Anterior cingulate cortex (tissue), 58 donors: ENCODE data around the gene MKS1.

Experiments
- DNase-seq, 58 donors: peaks; one replicate each; lab custom pipeline; 2025; lab: John Stamatoyannopoulos, UW

MKS1 gene

DNA sequence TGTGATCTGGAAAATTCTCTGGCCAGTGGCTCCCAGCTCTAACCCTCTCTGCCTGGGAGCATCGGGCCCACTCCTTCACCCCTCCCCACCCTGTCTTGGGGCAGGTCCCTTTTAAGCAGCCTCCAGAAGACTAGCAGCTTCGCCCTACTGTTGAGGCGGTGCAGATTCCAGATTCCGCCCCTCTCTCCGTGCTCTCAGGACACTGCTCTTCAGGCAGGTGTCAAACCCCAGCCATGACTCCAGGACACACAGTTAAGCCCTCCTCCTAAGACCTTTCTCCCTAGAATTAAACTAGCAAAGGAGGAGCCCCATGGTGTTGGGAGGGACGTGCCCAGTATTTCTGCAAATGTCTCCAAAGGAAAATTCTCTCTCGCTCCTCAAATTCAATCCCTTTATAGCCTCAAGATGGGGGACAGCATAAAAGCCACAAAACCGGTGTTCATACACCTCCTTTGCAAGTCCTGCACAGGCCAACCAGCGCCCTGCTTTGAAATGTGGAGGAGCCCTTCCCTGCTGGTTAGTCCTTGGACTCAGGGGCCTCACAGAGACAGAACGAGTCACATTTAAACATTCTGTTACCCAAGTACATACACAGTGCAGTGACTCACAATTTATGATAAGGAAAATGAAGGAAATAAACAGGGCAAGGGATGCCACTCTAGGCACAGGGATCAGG is 26.5 kb upstream of the MKS1 start:
- DNase-seq: no peak

DNA sequence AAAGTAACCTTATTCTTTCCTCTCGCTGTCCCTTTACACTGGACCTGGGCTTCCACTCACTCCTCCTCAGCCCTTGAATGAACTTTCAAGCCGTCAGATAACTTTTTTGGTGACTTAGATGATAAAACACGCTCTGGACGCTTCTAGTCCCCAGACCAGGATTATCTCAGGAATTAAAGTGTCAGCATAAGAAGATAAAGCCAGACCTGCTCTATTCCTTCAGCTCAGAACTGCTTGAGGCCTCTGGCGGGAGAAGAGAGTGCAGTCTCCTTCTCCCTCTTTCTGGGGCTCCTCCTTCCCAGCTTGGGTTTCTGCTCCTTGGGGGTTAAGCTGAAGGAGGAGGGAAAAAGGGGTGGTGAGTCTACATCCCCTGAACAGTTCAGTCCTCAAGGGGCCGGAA is 25.9 kb upstream of the MKS1 start:
- no peak for DNase-seq

DNA sequence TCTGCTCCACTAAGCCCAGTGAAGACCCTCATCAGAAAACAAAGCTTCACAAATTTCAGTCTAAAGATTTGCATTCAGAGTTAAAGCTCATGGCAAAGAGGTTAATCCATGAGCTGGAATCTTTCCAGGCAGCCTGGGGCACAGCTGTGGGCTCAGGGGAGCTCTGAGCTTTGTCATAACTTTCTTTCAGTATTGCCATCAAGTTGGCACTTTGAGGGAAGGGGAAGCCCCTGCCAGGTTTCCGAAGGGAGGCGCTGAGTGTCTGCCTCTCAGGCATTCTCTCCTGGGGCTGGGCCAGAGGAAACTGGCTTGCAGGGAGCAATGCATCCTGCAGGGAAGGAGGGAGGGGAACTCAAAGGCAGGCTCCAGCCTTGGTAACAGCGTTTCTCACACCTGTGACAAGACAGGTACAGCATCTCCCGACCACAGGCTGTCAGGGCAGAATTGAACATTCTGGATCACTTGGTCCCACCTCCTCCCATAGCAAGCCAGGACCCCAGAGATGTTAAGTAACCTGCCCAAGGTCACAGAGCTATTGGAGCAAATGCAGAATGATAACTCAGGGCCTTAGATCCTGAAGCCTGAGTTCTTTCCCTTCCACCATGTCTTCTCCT is 23.2 kb upstream of the MKS1 start:
- no peak for DNase-seq

DNA sequence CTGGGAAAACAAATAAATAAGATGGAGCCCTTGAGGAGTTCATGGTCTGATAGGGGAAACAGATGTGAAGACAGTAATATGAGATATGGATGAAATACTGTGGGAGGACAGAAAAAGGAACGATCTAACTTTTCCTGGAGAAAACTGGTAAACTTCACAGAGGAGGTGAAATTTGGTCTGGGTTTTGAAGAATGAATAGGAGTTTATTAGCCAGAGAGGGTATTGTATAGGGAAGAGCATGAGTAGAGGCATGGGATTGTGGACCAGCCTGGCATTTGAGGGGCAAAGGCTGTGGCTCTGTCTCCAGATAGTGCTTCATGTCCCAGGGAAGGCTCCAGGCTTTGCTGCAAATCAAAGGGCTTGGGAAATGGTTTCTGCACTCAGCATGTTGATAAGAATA is 20.9 kb upstream of the MKS1 start:
- DNase-seq: no peak

DNA sequence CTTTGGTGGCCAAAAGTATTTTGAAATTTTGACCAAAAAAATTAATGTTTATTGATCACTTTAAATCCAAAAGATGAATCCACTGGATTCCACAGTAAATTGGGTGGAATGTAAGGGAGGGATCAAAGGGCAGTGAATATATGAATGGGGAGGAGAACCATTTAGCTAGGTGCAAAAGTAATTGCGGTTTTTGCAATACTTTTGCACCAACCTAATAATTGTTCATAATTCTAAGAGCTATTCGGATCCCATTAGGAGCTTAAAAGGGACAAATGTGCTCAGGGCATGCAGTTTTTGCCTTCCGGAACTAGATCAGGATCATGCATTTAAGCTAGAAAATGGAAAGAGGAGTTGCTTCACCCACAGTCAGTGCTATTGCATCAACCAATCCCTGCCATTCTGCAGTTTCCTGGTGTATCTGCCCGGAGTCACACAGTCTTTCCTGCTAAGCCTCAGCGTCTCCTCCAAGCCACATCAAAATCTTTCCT is 19.1 kb upstream of the MKS1 start, which contains the start of gene LPO:
TSS of gene LPO (plus strand) at position 438 of the 488 bp plus-strand sequence. CDS start 4,396 bp downstream, outside the sequence.
- DNase-seq: no peak

DNA sequence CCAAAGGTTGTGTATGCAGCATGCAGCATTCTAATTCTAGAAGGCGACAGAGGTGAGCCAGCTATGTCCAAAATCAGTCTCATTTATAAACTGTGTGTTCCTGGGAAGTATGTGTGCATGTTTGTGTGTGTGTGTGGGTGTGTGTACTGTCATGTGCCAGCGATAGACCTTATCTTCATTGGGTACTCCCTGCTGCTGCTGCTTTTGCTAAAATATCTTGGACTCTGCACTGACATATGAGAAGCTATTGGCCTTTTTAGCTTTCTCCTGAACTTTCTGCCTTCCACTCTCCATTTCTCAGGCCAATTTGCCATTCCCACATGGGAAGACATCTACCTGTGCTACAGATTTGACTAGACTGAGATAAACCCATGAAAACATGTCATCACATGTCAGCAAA is 17.3 kb upstream of the MKS1 start:
- no peak for DNase-seq

DNA sequence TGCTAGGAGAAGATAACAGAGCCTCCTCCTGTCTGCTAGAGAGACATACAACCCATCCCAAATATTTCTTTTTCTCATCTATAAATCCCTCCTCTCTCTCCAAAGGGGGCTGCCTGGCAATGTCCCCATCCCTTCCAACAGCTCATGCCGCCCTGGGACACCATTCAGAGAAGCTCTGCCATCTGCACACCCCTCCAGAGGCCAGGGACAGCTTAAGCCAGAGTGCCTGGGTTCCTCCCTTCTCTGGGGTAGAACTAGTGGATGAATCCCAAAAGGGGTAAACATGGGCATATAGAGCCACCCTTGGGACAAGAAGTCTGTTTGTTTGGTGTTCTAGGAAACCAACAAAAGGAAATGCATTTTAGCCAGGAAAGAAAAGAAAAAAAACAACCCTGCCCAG is 16.8 kb upstream of the MKS1 start:
- no peak for DNase-seq

DNA sequence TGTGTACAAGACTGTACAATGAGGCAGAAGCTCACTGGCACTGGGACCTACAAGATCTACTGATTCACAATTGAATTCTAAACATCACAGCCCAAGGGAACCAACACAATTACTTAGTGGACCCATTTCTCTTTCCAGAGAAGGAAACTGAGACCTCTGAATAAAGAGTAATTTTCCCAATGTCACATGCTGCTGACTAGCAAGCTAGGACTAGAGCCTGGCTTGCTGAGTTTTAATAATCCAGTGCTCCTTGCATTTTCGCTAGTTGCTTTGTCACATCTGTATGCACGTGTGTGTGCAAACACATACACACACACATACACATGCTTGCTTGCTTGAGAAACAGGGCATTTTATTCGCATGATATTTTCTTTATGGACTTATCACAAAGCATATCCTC is 15.5 kb upstream of the MKS1 start:
- DNase-seq: no peak

DNA sequence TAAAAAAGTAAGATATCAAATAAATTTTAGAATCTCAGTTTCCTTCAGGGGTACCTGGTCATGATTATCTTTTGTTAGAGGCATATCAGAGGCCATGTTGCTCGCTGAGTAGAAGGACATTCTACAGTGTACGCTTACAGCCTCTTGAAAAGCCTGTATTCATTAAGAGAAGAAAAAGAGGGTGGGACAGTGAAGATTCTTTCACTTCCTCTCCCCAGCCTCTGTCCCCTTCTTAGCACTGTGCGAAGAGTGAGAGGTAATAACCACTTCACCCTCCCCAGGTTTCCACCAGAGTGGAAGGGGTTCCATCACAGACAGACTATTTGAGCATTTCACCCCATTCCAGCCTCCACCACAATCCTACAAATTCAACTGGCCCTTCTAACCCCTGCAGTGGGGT is 14.5 kb upstream of the MKS1 start:
- DNase-seq: no peak

DNA sequence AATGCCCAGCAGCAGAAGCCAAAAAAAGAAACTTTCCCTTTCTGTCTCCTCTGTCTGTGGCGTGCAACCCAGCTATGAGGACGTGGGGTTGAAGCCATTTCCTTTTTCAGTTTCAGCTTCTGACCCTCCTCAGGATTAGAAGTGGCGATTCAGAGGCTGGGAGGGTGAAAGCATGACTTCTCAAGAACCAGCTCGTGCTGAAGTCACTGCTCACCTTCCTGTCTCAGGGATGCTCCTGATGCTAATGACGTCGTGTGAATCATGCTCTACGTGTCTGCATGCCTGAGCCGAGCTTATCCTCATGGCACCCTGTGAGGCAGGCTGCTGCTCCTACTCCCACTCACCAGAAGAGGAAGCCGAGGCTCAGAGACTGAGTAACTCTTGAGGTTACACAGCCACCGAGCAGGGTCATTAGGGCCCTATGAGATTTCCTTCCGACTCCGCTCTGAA is 13.7 kb upstream of the MKS1 start:
- peak in 5 of 58 donors; percentile 4 to 40 (median 8) for DNase-seq

DNA sequence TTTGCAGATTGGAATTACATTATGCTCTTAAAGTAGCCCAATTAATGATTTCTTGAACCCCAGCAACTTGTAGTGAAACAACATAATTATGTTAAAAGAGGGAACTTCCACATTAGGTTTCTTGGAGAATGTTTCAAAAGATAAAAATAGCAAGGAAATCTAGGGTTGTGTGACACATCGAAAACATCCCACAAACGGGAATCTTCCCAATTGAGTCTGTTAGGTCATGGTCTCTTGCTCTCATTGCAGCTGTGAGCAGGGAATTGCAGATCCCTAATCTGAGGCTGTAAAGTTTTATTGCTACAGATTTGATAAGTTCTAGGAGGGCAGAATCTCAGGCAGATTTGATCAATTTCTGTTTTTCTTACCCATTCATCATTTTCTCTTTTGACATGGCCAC is 12.6 kb upstream of the MKS1 start:
- no peak for DNase-seq

DNA sequence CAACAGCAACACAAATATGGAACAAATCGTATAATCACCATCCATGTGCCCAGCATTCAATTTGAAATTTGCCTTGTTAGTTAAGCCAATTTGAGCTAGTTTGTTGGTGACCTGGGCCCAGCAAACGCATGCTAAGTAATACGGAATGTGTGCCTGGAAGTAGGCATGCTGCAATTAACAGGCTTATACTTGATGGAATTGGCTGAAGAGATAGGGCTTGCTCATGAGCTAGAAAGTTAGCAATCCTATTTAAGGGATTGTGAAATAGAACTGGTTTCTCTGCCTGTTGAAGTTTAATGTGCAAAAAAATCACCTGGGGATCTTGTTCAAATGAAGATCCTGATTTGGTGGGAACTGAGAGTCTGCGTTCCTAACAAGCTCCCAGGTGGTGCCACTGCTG is 10.8 kb upstream of the MKS1 start:
- no peak for DNase-seq

DNA sequence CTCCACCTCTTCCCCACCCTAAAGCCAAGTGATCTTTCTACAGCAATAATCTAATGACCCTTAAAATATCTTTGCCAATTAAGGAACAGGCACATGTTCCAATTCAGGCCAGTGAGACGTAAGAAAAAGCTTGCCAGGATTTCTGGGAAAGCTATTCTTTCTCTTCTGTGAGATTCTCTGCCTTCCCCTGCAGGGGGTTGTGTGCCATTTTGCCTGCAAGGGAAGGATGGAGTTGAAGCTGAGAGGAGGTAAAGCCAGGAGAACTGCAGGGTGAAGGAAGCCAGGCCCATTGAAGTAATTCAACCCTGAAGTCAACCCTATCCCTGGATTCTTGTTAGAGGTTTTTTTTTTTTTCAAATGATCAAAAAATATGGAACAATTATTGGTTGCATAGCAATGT is 10.3 kb upstream of the MKS1 start:
- DNase-seq: no peak

DNA sequence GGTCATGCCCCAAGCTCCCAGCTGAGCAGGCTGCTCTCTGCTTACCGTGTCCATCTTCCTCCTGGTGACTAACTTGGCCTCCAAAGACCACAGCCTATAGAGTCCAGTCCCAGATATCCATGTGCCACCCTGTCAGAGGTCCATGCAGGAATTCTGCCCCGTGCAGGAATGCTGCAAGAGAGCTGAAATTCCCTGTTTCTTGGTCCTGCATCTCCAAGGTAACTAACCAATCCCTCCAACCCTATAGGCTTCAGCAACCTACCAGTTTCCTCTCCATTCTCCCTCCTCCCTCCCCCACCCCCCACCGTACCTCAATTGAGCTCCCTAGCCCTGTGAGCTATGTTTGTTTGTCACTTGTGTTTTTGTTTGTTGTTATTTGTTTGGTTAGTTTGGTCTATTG is 9.6 kb upstream of the MKS1 start:
- no peak for DNase-seq

DNA sequence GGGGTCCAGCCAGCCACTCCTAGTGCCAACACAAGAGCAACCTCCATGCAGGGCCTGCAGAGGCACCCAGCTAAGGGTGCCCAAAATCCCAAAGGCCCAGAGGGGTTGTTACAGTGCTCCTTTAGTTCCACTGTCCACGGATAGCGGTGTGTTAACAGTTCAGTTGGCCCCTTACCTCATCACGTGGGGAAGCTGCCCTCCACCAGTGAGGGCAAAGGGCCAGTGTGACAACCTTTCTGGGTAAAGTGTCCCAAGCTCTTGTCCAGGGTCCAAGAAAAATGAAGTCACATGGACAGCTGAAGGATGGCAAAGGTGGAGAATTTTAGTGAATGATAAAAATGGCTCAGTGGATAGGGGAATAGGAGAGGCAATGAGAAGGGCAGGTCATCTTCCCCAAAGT is 8.7 kb upstream of the MKS1 start:
- DNase-seq: no peak

DNA sequence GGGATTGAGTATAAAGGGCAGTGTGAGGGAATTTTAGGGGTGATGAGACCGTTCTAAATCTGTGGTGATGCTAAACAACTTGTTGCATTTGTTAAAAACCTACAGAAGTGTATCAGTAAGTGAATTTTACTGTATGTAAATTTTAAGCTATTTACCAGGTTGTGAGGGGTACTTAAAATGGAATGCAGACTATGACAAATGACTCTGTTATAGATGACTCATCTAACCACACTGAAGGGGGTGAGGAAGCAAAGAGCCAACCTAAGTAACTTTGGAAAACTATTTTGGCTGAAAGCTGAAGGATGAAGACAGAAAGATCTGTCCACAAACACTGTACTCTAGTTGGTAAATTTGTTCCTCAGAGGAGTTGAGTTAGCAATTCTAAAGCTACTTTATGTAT is 5.3 kb upstream of the MKS1 start:
- DNase-seq: no peak

DNA sequence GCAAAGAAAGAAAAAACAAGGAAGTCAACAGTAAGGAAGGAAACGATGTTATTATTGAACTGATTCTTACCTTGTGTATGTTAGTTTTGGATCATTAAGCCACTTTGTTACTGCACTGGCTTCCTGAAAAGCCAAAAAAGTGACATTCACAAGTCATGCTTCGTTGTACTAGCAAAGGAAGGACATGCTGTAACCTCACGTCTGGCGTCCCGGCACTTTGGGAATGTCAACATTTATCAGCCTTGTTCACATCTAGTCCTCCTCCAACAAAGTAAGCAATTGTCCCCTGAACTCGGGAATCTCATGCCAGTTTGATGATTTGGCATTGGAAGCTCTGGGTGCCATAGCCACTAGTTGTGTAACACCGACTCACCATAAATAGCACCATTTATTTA is 731 bp upstream of the MKS1 start:
- no peak for DNase-seq

DNA sequence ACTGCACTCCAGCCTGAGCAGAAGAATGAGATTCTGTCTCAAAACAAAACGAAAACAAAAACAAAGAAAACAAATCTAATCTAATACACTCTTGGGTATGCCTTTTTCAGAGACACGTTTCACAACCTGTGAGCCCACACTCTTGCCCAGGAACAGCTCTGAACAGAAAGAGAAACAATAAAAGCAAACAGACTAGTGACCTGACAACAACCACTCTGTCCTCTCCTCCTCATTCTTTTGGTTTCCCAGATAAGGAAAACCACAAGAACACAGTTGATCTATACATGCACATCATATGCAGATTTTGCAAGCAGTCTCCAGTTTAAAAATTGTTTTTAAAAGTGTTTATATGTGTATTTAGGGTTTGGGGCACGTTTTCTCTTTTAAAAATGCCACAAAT is 1.3 kb downstream of the MKS1 start:
- DNase-seq: no peak

DNA sequence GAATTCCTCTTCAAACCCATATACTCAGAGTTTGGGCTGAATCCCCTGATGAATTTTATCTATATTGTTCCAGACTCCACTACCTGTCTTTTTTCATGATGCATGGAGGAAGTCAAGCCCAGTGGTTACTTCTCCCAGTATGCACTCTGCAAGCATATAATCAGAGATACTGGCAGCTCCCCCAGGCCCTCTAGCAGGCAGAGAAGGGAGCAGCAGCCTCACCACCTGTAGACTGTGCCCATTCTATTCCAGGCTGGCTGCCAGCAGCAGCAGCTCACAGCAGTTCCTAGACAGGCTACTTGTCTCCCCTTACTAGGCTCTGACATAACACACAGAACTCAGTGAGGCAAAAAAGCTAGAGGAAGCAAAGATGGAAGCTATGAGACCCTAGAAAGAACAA is 3.4 kb downstream of the MKS1 start:
- no peak for DNase-seq

DNA sequence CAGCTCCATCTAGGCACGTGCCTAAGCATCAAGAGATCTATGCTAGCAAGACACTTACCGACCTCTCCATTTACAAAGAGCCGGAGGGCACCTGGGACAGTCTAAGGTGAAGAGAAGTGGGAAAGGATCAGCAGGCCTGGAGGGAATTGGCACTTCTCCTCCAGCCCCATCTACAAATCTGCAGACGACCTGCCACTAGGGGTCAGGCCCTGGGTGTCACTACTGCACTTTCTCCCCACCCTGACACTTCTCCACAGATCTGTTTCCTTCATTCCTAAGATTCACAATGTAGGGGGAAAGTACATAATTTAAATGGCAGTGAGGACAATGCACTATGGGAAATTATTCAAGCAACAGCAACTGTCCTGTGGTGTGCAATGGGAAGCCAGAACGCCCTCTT is 8.1 kb downstream of the MKS1 start:
- DNase-seq: no peak

DNA sequence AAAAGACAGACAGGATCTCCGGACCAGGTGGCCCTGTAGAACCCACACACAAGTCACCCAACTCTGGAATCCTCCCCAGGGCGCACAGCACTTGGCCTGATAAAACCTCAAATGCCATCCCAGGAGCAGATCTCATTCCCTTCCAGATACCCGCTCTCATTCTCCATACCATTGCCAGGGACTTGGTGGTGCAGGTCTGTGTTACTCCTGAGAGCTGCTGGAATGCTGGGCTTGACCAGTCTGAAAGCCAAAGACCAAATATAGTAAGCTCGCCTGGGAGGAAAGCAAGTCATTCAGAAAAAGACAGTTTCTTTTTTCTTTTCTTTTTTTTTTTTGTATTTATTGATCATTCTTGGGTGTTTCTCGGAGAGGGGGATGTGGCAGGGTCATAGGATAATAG is 10.7 kb downstream of the MKS1 start:
- DNase-seq: no peak

DNA sequence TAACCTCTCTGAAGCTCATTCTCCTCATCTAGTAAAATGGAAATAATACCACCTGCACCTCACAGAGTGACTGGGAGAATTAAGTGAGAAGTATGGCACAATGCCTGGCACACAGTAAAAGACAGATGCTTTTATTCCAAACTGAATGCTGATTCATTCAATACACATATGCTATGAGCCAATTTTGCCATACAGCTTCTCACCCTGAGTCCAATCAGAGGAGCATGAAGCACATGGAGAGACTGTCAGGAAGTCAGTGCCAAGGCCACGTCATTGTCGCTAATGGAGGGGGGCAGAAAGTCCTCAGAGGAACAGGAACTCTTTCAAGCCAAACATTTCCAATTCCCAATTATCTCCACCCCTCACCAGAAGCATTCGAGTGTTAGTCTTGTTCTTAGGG is 11.6 kb downstream of the MKS1 start:
- DNase-seq: peak in 11 of 58 donors; percentile 2 to 43 (median 11)
